Heart left ventricle (tissue), 16 donors: ENCODE data around the gene CHCHD6. TPM values are rescaled to one million over a fixed set of nuclear protein-coding genes. Genes with fewer than 3 reads are reported as not detected.

Experiments used
- ATAC-seq, 4 donors: fragments of 200-7000 bp; cut with Tn5 transposase; one replicate each; pipeline ENCODE4 v1.9.1; 2020 to 2022; ENCODE audit warnings: moderate library complexity in 4 of 4, mild to moderate bottlenecking in 3 of 4, moderate number of reproducible peaks in 1 of 4
- DNase-seq, 5 donors: peaks; one replicate each; pipeline ENCODE4 v3.0.0-alpha.2; 2020
- H3K27ac ChIP-seq, 12 donors: fragments of 200-600 bp; sonication (generic) in 4 of 12; one replicate each; pipeline versions ENCODE4 v1.5.0 to v1.8.0; 2016 to 2022; ENCODE audit warnings: mild to moderate bottlenecking in 2 of 12
- H3K27me3 ChIP-seq, 9 donors: fragments of 200-600 bp; sonication (generic) in 2 of 9; one replicate each; pipeline versions ENCODE4 v1.5.1 to v1.8.0; 2016 to 2022; ENCODE audit warnings: mild to moderate bottlenecking in 3 of 9
- H3K36me3 ChIP-seq, 9 donors: fragments of 200-600 bp; sonication (generic) in 2 of 9; one replicate each; pipeline versions ENCODE4 v1.5.0 to v1.8.0; 2018 to 2022; ENCODE audit warnings: mild to moderate bottlenecking in 2 of 9
- H3K4me1 ChIP-seq, 12 donors: fragments of 200-600 bp; sonication (generic) in 4 of 12; one replicate each; pipeline versions ENCODE4 v1.5.0 to v1.8.0; 2016 to 2022; ENCODE audit warnings: mild to moderate bottlenecking in 3 of 12
- H3K4me3 ChIP-seq, 12 donors: fragments of 200-600 bp; sonication (generic) in 4 of 12; one replicate each; pipeline versions ENCODE4 v1.5.0 to v1.8.0; 2017 to 2022; ENCODE audit warnings: mild to moderate bottlenecking in 9 of 12, moderate library complexity in 4 of 12
- H3K9me3 ChIP-seq, 12 donors: fragments of 200-600 bp; sonication (generic) in 4 of 12; one replicate each; pipeline versions ENCODE4 v1.5.0 to v1.8.0; 2016 to 2022; ENCODE audit warnings: mild to moderate bottlenecking in 1 of 12
- POLR2A ChIP-seq, 2 donors: fragments of 450-650 bp; IDR thresholded peaks; one replicate each; pipeline ENCODE4 v1.6.1; 2017; ENCODE audit warnings: antibody characterized with exemption in 2 of 2, mild to moderate bottlenecking in 2 of 2, moderate library complexity in 2 of 2
- WGBS, 4 donors: extraction: QIAGEN DNeasy Blood & Tissue Kit in 2 of 4; methylation state at CpG; one replicate each; pipeline versions ENCODE4 v1.1.5 to v1.1.7; 2013 to 2018; 5-methylcytosine and 5-hydroxymethylcytosine counted together
- intact Hi-C, 10 donors: fragments of 100-400 bp; cut with DNase I; formaldehyde crosslinking; loops; one replicate each; pipeline versions ENCODE4 v1.11.1 to v1.14.2; 2022
- polyA plus RNA-seq, 2 donors: library from polyadenylated mRNA; stranded (reverse); fragments of 200-250 nt; gene quantifications; one replicate each; pipeline ENCODE4 v1.2.3, GENCODE V29; 2013
- total RNA-seq, 9 donors: library from RNA; depleted of rRNA in 2 of 9; stranded (reverse); fragments of >200 nt in 2 of 9; fragmentation: NEBNext Ultra II Directional in 3 of 9; extraction: Animal tissue kit (Norgen Biotek cat#: 25700) in 3 of 9; gene quantifications; one replicate each; pipeline versions ENCODE4 v1.1.0 to v1.2.4, GENCODE V29; 2016 to 2023
- TF ChIP-seq, protein P1 (sequence below), 12 donors: fragments of 200-600 bp; sonication (generic) in 4 of 12; IDR thresholded peaks; one replicate each; pipeline versions ENCODE4 v1.5.0 to v1.8.0; 2018 to 2022; ENCODE audit warnings: antibody characterized with exemption in 12 of 12, mild to moderate bottlenecking in 5 of 12
- donor health status: ischemic (EF 13 %, LVEDD 7.1; RV severe dilation, severe dysfunction).
- donor health status: healthy with polysubstance abuse.
- donor health status: DM: no; HTN: yes; CAD: no.
- donor health status: DM: no; HTN: no; CAD: no.
- donor health status: ischemic (EF 25% LVEDD 6.9; RV normal size, moderate dysfunction).
- donor health status: ischemic (EF 25% LVEDD 5.7; RV mildly dilated, moderate dysfunction).
- donor health status: healthy.
- donor health status: DM: yes; HTN: yes; CAD: no.
- donor health status: ischemic (EF 35%, LVEDD 5.7; RV mildly dilated, moderate dysfunction).
- donor health status: nonischemic (EF 11% LVEDD 7.7; RV severe dilation, severe dysfunction).
- donor health status: DM: yes; HTN: yes; CAD: no.
- donor health status: PGD.
- donor health status: ischemic (EF 29% LVEDD 5.4; RV normal size, mild dysfunction).
- donor health status: nonischemic (EF 23%, LVEDD 6.1; RV moderate dilation, normal function).

CHCHD6 gene
- total and polyA plus RNA-seq, 11 donors = 7.7 to 29.3 (median 11.6) TPM

DNA sequence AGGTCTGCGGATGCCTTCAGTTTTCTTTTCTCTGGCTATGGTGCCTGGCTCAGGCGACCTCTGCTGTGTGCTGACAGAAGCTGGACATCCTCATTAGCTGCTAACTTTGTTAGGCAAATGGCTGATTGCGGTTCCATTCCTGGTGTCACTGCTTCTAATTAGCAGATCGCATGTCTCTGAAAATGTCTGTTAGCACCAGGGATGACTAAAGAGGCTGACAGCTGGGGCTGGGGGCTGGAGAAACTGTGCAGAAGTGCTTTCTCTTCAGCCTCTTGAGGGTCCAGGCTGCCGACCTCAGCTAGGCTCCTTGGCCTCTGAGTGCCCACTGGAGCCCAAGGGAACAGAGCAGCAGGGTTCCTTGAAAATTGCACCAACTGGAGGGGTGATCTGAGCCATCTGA lies 39.3 kb downstream of the CHCHD6 start:
- H3K27ac ChIP-seq = no peak overlapping the region
- no peaks in the 10 kb centered on the region for H3K36me3 ChIP-seq
- no peaks in the 10 kb centered on the region for H3K27me3 ChIP-seq
- no peak overlapping the region for H3K4me3 ChIP-seq
- DNase-seq (no peak), ATAC-seq (no peak)
- H3K9me3 ChIP-seq = peaks cover 0 to 19% (median 0%) of the 10 kb centered on the region in 12 donors
- TF ChIP-seq POLR2A (IDR thresholded peaks at IDR 0.05) = no peak
- TF ChIP-seq, protein P1, sequence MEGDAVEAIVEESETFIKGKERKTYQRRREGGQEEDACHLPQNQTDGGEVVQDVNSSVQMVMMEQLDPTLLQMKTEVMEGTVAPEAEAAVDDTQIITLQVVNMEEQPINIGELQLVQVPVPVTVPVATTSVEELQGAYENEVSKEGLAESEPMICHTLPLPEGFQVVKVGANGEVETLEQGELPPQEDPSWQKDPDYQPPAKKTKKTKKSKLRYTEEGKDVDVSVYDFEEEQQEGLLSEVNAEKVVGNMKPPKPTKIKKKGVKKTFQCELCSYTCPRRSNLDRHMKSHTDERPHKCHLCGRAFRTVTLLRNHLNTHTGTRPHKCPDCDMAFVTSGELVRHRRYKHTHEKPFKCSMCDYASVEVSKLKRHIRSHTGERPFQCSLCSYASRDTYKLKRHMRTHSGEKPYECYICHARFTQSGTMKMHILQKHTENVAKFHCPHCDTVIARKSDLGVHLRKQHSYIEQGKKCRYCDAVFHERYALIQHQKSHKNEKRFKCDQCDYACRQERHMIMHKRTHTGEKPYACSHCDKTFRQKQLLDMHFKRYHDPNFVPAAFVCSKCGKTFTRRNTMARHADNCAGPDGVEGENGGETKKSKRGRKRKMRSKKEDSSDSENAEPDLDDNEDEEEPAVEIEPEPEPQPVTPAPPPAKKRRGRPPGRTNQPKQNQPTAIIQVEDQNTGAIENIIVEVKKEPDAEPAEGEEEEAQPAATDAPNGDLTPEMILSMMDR (IDR thresholded peaks at IDR 0.05) = no peak
- peaks cover 0 to 38% (median 17%) of the 10 kb centered on the region in 12 donors for H3K4me1 ChIP-seq
- intact Hi-C loops = no loop called here
- 79 to 85% (median 81%) methylated on average over 5 of the region's 5 CpGs for WGBS, 4 donors

DNA sequence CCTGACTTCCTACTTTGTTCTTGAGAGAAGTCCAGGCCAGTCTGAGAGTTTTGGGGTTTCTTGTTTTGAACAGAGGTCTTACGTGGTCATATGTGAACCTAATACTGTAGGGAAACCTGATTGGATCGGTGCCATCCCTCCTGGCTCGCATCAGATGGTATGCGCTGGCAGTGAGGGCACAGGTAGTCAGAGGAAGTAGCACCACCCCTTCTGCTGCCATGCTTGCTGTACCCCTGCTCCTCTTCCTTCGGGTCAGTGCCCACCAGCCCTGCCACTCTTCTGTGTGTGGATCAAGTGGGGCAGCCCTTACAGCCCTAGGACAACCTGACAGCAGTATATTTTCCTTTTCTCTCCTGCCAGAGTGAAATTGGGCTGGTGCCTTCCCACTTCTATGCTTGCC lies 39.7 kb downstream of the CHCHD6 start:
- intact Hi-C loops = no loop called here
- no peak for ATAC-seq
- H3K27ac ChIP-seq = no peak overlapping the region

DNA sequence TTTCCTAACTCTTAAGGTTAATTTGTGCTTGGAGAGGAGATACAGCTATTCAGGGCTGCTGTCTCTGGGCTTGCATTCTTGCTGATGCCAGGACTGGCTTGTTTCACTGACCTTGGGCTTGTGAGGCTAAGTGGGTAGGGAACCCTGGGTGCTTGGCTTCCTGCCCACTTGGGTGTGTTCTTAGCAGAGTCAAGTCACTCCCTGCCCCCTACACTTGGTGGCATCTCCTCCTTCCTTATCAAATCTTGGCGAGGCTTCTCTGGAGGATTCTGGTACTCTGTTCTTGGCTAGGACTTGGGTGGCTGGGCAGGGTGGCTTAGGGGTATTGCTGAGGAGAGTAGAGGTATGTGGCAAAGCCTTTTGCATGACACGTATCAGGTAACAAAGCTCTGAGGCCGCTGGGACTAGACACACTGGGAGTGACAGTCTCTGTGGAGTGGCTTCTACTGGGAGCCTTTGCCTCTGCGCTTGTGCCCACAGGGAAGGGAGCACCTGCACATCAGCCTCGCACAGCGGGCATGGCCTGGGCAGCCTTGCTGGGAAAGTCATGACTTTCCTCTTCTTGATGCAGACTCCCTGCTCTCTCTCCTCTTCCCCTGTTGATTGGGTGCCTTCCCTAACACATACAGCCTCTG lies 41.8 kb downstream of the CHCHD6 start:
- WGBS, 4 donors = 52 to 67% (median 60%) methylated on average over 6 of the region's 6 CpGs
- intact Hi-C loops = loop anchor here in 4 of 10 donors (5.0 kb wide), 2 partner anchors 64 to 106 kb away; no protein-coding TSS in a partner anchor
- no peaks in the 10 kb centered on the region for H3K36me3 ChIP-seq
- peak overlapping the region; percentile 61 to 98 (median 88) for H3K27ac ChIP-seq
- H3K4me3 ChIP-seq = no peak overlapping the region
- peak; percentile 76 to 91 (median 79) for DNase-seq
- peak; percentile 73 to 82 (median 78) for ATAC-seq
- H3K27me3 ChIP-seq = no peaks in the 10 kb centered on the region
- peaks cover 0 to 47% (median 20%) of the 10 kb centered on the region in 12 donors for H3K4me1 ChIP-seq
- TF ChIP-seq, protein P1 (IDR thresholded peaks at IDR 0.05) = no peak
- TF ChIP-seq POLR2A (IDR thresholded peaks at IDR 0.05) = no peak
- no peaks in the 10 kb centered on the region for H3K9me3 ChIP-seq

More for the DNA sequence above, 39.7 kb downstream of the CHCHD6 start:
- no peak for DNase-seq
- TF ChIP-seq, protein P1 (IDR thresholded peaks at IDR 0.05) = no peak
- no peak for TF ChIP-seq POLR2A (IDR thresholded peaks at IDR 0.05)
- H3K9me3 ChIP-seq = peaks cover 0 to 15% (median 0%) of the 10 kb centered on the region in 12 donors
- H3K4me1 ChIP-seq = peaks cover 0 to 43% (median 19%) of the 10 kb centered on the region in 12 donors
- no peaks in the 10 kb centered on the region for H3K36me3 ChIP-seq
- WGBS, 4 donors = 88 to 90% (median 88%) methylated on average over 5 of the region's 5 CpGs
- H3K27me3 ChIP-seq = no peaks in the 10 kb centered on the region
- H3K4me3 ChIP-seq = no peak overlapping the region

DNA sequence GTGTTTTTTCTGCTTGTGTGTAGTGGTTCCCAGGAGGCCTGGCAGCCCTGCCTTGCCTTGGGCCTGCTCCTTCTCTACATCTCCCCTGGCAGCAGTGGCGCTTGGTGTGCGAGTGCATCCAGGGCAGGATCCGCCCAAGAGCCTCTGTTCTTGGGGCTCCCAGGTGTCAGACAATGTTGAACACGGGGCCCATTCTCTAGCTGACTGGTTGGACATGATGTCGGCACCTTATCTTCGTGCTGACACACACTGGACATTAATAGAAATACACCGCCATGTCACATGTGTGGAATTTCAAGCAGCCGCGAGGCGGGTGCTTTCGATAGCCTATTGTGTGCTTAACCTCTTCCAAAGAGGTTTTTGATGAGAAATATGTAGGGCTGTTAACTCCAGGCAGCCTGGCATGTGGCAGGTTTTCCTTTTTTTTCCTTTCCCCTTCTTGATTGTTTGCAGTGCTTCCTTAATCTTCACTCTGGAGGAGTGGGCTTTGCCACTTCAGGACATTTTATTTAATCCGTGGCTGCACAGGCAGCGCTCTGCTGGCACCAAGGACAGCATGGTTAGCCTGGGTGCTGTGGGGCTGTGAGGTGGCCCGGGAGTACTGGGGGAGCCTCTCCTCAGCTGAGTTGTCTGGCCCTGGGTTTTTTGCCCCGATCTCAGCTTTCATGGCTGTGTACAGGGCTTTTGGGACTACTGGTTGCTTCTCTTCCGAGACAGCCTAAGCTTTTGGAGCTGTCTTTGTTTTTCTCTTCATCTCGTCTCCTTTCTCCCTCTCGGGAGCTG lies 42.5 kb downstream of the CHCHD6 start:
- H3K4me1 ChIP-seq = peaks cover 0 to 47% (median 20%) of the 10 kb centered on the region in 12 donors
- H3K27me3 ChIP-seq = no peaks in the 10 kb centered on the region
- DNase-seq (peak in 4 of 5 donors; percentile 72 to 85 (median 78)), ATAC-seq (peak; percentile 89 to 94 (median 92))
- intact Hi-C loops = loop anchor here in 4 of 10 donors (5.0 kb wide), 2 partner anchors 64 to 106 kb away; no protein-coding TSS in a partner anchor
- TF ChIP-seq POLR2A (IDR thresholded peaks at IDR 0.05) = no peak
- TF ChIP-seq, protein P1 (IDR thresholded peaks at IDR 0.05) = peak in 3 of 12 donors; percentile 9 to 21 (median 19)
- WGBS, 4 donors = 42 to 55% (median 46%) methylated on average over 17 to 18 of the region's 18 CpGs
- H3K27ac ChIP-seq = peak overlapping the region; percentile 61 to 98 (median 88)
- peak overlapping the region in 6 of 12 donors; percentile 2 to 24 (median 14) for H3K4me3 ChIP-seq
- no peaks in the 10 kb centered on the region for H3K9me3 ChIP-seq
- no peaks in the 10 kb centered on the region for H3K36me3 ChIP-seq
